ENCODE results near the gene CMKLR1.
A peak's percentile ranks its signal among the peaks of the same experiment; 100 is the strongest.

CMKLR1 gene

GRCh38 chr12:108310489-108310888 lies 28.6 kb downstream of the CMKLR1 start:
- no peak overlapping the region for H3K4me3 ChIP-seq (ENCODE audit: low read length)
- DNase-seq (ENCODE audit: low read depth) = no peak
- no peak for TF ChIP-seq CTCF (conservative IDR thresholded peaks at IDR 0.05; ENCODE audit: low read length)

- no peak overlapping the region for H3K4me3 ChIP-seq (ENCODE audit: low read length)
- TF ChIP-seq CTCF (conservative IDR thresholded peaks at IDR 0.05; ENCODE audit: low read length) = no peak
- DNase-seq (ENCODE audit: low read depth) = no peak
Measured at GRCh38 chr12:108309674-108310312, 29.3 kb downstream of the CMKLR1 start.

GRCh38 chr12:108308395-108309085 lies 30.6 kb downstream of the CMKLR1 start:
- peak; percentile 38 for DNase-seq (ENCODE audit: low read depth)
- no peak overlapping the region for H3K4me3 ChIP-seq (ENCODE audit: low read length)
- no peak for TF ChIP-seq CTCF (conservative IDR thresholded peaks at IDR 0.05; ENCODE audit: low read length)

- H3K4me3 ChIP-seq (ENCODE audit: low read length) = no peak overlapping the region
- no peak for TF ChIP-seq CTCF (conservative IDR thresholded peaks at IDR 0.05; ENCODE audit: low read length)
- DNase-seq (ENCODE audit: low read depth) = peak; percentile 93
Measured at GRCh38 chr12:108307006-108307405, 32.1 kb downstream of the CMKLR1 start.

GRCh38 chr12:108306506-108306905 lies 32.6 kb downstream of the CMKLR1 start:
- H3K4me3 ChIP-seq (ENCODE audit: low read length) = no peak overlapping the region
- no peak for TF ChIP-seq CTCF (conservative IDR thresholded peaks at IDR 0.05; ENCODE audit: low read length)
- no peak for DNase-seq (ENCODE audit: low read depth)

- TF ChIP-seq CTCF (conservative IDR thresholded peaks at IDR 0.05; ENCODE audit: low read length) = no peak
- peak overlapping the region; percentile 50 for H3K4me3 ChIP-seq (ENCODE audit: low read length)
- DNase-seq (ENCODE audit: low read depth) = peak; percentile 78
Measured at GRCh38 chr12:108305991-108306501, 33.1 kb downstream of the CMKLR1 start.

- TF ChIP-seq CTCF (conservative IDR thresholded peaks at IDR 0.05; ENCODE audit: low read length) = no peak
- H3K4me3 ChIP-seq (ENCODE audit: low read length) = peak overlapping the region; percentile 50
- DNase-seq (ENCODE audit: low read depth) = peak; percentile 95
Measured at GRCh38 chr12:108305520-108305919, 33.6 kb downstream of the CMKLR1 start.

Data from AG10803 (cell line).